ENCODE data around the gene ARRB1. TPM values are rescaled to one million over a fixed set of nuclear protein-coding genes. Genes with fewer than 3 reads are reported as not detected.
A peak's percentile ranks its signal among the peaks of the same experiment; 100 is the strongest.

Gene ARRB1
- total and polyA plus RNA-seq, 8 donors, result 41.7 to 150 (median 63.2) TPM

DNA sequence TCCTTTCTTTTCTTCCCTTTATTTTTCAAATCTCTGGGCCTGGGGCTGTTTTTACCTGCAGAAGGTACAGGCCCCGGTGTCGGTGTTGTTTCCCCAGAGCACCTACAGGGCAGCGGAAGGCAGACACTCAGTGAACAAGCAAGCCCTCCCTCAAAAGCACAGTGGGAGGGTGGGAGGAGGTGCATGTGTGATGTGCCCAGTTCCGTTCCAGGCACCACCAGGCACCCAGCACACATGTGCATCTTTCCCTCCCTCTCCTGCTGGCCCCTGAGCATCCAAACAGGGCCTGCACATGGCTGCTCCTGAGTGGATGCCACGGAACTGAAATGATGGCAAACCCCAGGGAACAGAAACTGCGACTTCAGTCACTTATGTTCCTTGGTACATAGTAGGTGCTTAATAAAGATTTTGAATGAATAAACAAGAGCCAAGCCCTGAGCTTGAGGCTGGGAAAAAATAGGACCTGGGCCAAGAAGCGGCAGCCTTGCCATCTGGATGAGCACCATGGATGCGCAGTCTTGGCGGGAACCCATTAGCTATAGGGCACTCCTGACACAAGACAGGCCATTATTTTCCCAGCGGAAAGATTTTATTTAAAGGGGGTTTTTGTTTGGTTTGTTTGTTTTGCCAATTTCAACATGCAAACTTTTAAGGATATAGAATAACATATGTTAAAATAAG lies 47.8 kb downstream of the ARRB1 start:
- TF ChIP-seq, protein P1, sequence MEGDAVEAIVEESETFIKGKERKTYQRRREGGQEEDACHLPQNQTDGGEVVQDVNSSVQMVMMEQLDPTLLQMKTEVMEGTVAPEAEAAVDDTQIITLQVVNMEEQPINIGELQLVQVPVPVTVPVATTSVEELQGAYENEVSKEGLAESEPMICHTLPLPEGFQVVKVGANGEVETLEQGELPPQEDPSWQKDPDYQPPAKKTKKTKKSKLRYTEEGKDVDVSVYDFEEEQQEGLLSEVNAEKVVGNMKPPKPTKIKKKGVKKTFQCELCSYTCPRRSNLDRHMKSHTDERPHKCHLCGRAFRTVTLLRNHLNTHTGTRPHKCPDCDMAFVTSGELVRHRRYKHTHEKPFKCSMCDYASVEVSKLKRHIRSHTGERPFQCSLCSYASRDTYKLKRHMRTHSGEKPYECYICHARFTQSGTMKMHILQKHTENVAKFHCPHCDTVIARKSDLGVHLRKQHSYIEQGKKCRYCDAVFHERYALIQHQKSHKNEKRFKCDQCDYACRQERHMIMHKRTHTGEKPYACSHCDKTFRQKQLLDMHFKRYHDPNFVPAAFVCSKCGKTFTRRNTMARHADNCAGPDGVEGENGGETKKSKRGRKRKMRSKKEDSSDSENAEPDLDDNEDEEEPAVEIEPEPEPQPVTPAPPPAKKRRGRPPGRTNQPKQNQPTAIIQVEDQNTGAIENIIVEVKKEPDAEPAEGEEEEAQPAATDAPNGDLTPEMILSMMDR (IDR thresholded peaks at IDR 0.05), result no peak
- Histone ChIP-seq H3K4me1 (peaks cover 4 to 55% of the 10 kb centered on the region in 2 donors), H3K27me3 (no peaks in the 10 kb centered on the region), H3K4me3 (no peak overlapping the region), H3K27ac (no peak overlapping the region), H3K36me3 (peaks cover 0 to 18% of the 10 kb centered on the region in 2 donors), H3K9me3 (no peaks in the 10 kb centered on the region)
- DNase-seq (no peak), ATAC-seq (no peak)
- intact Hi-C loops (cut with DNase I), result no loop called here

DNA sequence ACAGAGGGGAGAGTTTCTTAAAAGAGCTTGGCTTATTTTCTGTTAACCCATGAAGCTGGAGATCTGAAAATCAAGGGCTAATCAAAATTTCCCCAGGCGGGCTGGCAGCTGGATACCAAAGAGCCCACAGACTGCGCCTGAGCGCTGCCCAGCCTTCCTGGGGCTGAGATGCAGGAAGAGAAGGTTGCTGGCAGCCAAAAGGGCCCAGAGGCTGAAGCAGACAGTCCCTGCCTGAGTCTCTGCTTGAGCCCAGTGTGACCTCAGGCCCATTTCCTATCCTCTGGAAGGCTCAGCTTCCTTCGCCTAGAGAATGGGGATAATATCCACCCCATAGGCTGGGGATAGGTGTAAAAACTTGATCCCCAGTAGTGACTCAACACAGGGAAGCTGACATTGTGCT lies 49.1 kb downstream of the ARRB1 start:
- intact Hi-C loops (cut with DNase I), result no loop called here
- Histone ChIP-seq H3K4me1 (peaks cover 0 to 42% of the 10 kb centered on the region in 2 donors), H3K36me3 (peaks cover 0 to 16% of the 10 kb centered on the region in 2 donors), H3K27ac (peak overlapping the region; percentile 35 to 60), H3K9me3 (no peaks in the 10 kb centered on the region), H3K27me3 (no peaks in the 10 kb centered on the region), H3K4me3 (no peak overlapping the region)
- TF ChIP-seq, protein P1 (IDR thresholded peaks at IDR 0.05), result no peak
- no peak for ATAC-seq
- no peak for DNase-seq

DNA sequence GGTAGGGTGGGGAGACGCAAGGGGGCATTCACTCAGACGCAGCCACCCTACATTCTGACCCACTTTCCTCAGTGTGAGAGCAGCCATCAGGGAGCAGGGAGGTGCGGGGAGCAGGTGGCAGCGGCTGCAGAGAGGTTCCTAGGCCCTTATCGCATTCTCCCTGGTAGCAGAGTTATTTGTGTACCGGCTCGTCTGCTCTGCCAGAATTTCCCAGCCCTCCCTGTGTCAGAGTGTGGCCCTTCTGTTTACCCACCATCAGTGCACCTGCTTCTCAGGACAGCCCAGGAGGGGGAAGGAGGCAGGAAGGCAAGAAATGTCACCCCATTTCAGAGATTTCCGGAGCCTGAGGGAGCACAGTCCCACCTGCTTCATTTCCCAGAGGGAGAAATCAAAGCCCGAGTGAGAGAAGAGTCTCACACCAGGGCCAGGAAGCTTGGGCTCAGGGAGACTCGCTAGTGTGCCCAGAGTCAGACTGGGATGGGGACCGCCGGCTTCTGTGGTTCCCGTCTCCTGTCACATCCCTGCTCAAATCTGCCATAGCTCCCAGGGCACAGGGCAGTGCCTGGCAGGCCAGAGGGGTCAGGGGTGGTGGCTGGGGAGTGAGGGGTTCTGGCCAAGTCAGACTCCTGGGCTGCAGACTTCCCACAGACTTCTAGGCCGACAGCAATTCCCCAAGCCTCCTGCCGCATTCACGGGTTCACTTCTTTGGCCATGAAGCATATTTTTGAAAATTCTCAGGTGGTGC lies 49.7 kb downstream of the ARRB1 start:
- Histone ChIP-seq H3K36me3 (peaks cover 0 to 11% of the 10 kb centered on the region in 2 donors), H3K9me3 (no peaks in the 10 kb centered on the region), H3K27ac (peak overlapping the region; percentile 35 to 60), H3K4me1 (peaks cover 0 to 36% of the 10 kb centered on the region in 2 donors), H3K27me3 (no peaks in the 10 kb centered on the region), H3K4me3 (no peak overlapping the region)
- intact Hi-C loops (cut with DNase I), result no loop called here
- peak; percentile 81 for ATAC-seq
- TF ChIP-seq, protein P1 (IDR thresholded peaks at IDR 0.05), result no peak
- no peak for DNase-seq

DNA sequence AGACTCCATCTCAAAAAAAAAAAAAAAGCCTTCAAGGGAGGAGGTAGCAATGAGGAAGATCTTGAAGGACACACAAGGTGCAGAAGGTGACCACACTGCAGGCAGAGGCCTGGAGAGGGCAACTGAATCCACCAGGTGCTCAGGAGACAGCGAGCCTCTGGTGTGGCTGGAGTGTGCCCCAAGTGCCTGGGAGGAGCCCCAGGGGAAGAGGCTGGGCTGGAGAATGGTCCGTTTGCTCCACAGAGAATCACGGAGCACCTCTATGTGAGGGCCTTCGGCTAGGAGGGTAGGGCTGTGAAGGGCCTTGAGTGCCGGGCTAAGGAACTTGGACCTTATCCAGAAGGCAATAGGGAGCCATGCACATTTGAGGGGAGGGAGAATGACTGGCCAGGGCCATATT lies 50.3 kb downstream of the ARRB1 start:
- TF ChIP-seq, protein P1 (IDR thresholded peaks at IDR 0.05), result no peak
- H3K36me3 ChIP-seq, result peaks cover 0 to 8% of the 10 kb centered on the region in 2 donors
- ATAC-seq (peak; percentile 92), DNase-seq (peak in 1 of 4 donors; percentile 57)
- H3K27ac ChIP-seq, result peak overlapping the region; percentile 7 to 40
- H3K9me3 ChIP-seq, result no peaks in the 10 kb centered on the region
- intact Hi-C loops (cut with DNase I), result no loop called here
- no peaks in the 10 kb centered on the region for H3K27me3 ChIP-seq
- H3K4me1 ChIP-seq, result peaks cover 0 to 30% of the 10 kb centered on the region in 2 donors
- no peak overlapping the region for H3K4me3 ChIP-seq

DNA sequence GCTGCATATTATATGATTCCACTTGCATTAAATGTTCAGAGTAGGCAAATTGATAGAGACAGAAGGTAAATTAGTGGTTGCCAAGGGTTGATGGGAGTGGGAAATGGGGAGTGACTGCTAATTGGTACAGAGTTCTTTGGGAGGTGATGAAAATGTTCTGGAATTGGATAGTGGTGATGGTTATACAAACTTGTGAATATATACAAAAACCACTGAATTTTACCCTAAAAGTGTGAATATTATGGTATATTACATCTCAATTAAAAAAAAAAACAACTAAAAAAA lies 52.5 kb downstream of the ARRB1 start:
- TF ChIP-seq, protein P1 (IDR thresholded peaks at IDR 0.05), result no peak
- Histone ChIP-seq H3K4me3 (no peak overlapping the region), H3K27me3 (no peaks in the 10 kb centered on the region), H3K36me3 (peaks cover 0 to 16% of the 10 kb centered on the region in 2 donors), H3K4me1 (peaks cover 0 to 26% of the 10 kb centered on the region in 2 donors), H3K9me3 (no peaks in the 10 kb centered on the region), H3K27ac (no peak overlapping the region)
- intact Hi-C loops (cut with DNase I), result no loop called here
- ATAC-seq (no peak), DNase-seq (no peak)

Data from left lung (tissue), 10 donors.